SK-N-SH (cell line): Measurements from ENCODE around the gene CASP14. TPM values are rescaled to one million over a fixed set of nuclear protein-coding genes. Genes with fewer than 3 reads are reported as not detected.

Source experiments
- SMC3 ChIP-seq: IDR thresholded peaks from 2 replicates; pipeline ENCODE4 v1.6.1; 2012; ENCODE audit warnings: low read depth, low read length, improper control_type of control experiment
- TEAD4 ChIP-seq: IDR thresholded peaks from 2 replicates; pipeline ENCODE4 v1.4.0; 2012; ENCODE audit warnings: mild to moderate bottlenecking, borderline replicate concordance; ENCODE audit not compliant: insufficient read depth
- polyA plus RNA-seq, 3 experiments: library from polyadenylated mRNA; depleted of rRNA; stranded (reverse); fragments of >200 nt; gene quantifications; 2 replicates each; pipeline ENCODE4 v1.2.3, GENCODE V29; 2012
- TF ChIP-seq, protein P1 (sequence below): IDR thresholded peaks from 2 replicates; pipeline ENCODE4 v1.4.0; 2012; ENCODE audit warnings: low read depth, borderline replicate concordance
- TF ChIP-seq, protein P2 (sequence below): fragments of 150-350 bp; IDR thresholded peaks from 2 replicates; pipeline ENCODE4 v1.6.1; 2017; ENCODE audit warnings: antibody characterized with exemption, low read length, low read depth, borderline replicate concordance
- TF ChIP-seq, protein P3 (sequence below): IDR thresholded peaks from 2 replicates; pipeline ENCODE4 v1.6.1; 2012; ENCODE audit warnings: mild to moderate bottlenecking, low read depth, low read length, moderate library complexity

The CASP14 gene
- polyA plus RNA-seq, 1 of the 3 experiments (the other 2 are of a cell fraction): not detected

DNA sequence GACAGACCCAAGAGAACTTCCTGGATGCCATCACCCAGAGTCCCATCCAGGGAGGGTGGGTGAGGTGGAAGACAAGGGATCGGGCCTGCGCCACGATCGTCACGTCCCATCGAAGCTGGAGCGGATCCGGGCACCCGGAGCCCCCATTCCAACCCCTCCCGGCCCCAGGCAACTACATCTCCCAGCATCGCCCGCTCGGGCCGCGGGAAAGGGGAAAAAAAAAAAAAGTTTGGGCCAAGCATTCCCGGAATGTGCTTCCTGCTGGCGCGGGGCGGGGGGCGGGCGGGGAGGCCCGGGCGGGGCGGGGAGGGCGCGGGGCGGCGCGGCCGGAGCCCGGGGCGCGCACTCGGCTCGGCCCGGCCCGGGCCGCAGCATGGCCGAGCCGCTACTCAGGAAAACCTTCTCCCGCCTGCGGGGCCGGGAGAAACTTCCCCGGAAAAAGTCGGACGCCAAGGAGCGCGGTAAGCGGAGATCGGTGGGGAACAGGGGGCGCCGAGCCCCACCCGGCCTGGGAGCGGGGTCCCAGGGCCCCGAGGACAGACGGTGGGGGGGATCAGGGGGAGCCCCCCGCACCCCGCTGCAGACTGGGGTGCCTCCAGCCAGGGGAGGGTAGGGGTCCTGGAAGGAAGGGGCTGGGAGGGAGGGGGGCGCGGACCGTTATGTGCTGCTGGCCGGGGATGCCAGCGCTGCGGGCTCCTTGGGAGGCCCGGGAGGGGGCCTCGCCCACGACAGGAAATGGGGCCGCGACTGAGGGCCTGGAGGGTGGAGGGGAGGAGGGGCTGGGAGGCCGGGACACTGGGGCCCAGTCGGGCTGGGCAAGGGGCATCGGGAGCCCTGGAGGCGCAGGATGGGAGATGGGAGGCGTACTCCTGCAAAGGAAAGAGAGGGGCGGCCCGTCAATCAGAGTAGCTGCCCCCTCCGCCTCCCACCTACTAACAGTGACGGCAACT, 58.1 kb downstream of the CASP14 start, which contains the start of gene SYDE1 (continued):
- TF ChIP-seq, protein P1, sequence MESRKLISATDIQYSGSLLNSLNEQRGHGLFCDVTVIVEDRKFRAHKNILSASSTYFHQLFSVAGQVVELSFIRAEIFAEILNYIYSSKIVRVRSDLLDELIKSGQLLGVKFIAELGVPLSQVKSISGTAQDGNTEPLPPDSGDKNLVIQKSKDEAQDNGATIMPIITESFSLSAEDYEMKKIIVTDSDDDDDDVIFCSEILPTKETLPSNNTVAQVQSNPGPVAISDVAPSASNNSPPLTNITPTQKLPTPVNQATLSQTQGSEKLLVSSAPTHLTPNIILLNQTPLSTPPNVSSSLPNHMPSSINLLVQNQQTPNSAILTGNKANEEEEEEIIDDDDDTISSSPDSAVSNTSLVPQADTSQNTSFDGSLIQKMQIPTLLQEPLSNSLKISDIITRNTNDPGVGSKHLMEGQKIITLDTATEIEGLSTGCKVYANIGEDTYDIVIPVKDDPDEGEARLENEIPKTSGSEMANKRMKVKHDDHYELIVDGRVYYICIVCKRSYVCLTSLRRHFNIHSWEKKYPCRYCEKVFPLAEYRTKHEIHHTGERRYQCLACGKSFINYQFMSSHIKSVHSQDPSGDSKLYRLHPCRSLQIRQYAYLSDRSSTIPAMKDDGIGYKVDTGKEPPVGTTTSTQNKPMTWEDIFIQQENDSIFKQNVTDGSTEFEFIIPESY: no peak
- no peak for TF ChIP-seq SMC3
- TF ChIP-seq, protein P2, sequence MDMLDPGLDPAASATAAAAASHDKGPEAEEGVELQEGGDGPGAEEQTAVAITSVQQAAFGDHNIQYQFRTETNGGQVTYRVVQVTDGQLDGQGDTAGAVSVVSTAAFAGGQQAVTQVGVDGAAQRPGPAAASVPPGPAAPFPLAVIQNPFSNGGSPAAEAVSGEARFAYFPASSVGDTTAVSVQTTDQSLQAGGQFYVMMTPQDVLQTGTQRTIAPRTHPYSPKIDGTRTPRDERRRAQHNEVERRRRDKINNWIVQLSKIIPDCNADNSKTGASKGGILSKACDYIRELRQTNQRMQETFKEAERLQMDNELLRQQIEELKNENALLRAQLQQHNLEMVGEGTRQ: no peak
- TF ChIP-seq, protein P3, sequence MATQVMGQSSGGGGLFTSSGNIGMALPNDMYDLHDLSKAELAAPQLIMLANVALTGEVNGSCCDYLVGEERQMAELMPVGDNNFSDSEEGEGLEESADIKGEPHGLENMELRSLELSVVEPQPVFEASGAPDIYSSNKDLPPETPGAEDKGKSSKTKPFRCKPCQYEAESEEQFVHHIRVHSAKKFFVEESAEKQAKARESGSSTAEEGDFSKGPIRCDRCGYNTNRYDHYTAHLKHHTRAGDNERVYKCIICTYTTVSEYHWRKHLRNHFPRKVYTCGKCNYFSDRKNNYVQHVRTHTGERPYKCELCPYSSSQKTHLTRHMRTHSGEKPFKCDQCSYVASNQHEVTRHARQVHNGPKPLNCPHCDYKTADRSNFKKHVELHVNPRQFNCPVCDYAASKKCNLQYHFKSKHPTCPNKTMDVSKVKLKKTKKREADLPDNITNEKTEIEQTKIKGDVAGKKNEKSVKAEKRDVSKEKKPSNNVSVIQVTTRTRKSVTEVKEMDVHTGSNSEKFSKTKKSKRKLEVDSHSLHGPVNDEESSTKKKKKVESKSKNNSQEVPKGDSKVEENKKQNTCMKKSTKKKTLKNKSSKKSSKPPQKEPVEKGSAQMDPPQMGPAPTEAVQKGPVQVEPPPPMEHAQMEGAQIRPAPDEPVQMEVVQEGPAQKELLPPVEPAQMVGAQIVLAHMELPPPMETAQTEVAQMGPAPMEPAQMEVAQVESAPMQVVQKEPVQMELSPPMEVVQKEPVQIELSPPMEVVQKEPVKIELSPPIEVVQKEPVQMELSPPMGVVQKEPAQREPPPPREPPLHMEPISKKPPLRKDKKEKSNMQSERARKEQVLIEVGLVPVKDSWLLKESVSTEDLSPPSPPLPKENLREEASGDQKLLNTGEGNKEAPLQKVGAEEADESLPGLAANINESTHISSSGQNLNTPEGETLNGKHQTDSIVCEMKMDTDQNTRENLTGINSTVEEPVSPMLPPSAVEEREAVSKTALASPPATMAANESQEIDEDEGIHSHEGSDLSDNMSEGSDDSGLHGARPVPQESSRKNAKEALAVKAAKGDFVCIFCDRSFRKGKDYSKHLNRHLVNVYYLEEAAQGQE: no peak
- peak; percentile 77 for TF ChIP-seq TEAD4
- TF ChIP-seq, all 33 proteins: peak for 9

Other genes with a start within 250 kb of the CASP14 start
- not detected in 2 replicates for gene OR7A5, start 214.3 kb upstream of the CASP14 start, polyA plus RNA-seq (2012; rRNA removed)
- not detected in 2 replicates for gene OR7C1, start 214.3 kb upstream of the CASP14 start, polyA plus RNA-seq (2012; rRNA removed)
- not detected in 2 replicates for gene OR7A10, start 200.6 kb upstream of the CASP14 start, polyA plus RNA-seq (2012; rRNA removed)
- gene OR7A17, start 163.3 kb upstream of the CASP14 start, polyA plus RNA-seq (2012; rRNA removed): not detected in 2 replicates
- gene OR7C2, start 108.0 kb upstream of the CASP14 start, polyA plus RNA-seq (2012; rRNA removed): not detected in 2 replicates
- gene SLC1A6, start 69.6 kb upstream of the CASP14 start, polyA plus RNA-seq (2012; rRNA removed): not detected in 2 replicates
- not detected in 2 replicates for gene OR1I1, start 32.7 kb downstream of the CASP14 start, polyA plus RNA-seq (2012; rRNA removed)
- gene SYDE1, start 57.9 kb downstream of the CASP14 start, polyA plus RNA-seq (2012; rRNA removed): 40.6 and 44.1 TPM in 2 replicates
- 4.5 and 7.0 TPM in 2 replicates for gene NOTCH3, start 151.5 kb downstream of the CASP14 start, polyA plus RNA-seq (2012; rRNA removed)
- gene EPHX3, start 183.0 kb downstream of the CASP14 start, polyA plus RNA-seq (2012; rRNA removed): 0.15 and 0.28 TPM in 2 replicates